ENCODE data around the gene GLUD1.
A peak's percentile ranks its signal among the peaks of the same experiment; 100 is the strongest.
"Not testable (repeated sequence)": the region's sequence is repeated elsewhere in the genome, so short reads cannot be mapped to it uniquely, and the experiment has no call there.

The GLUD1 gene

DNA sequence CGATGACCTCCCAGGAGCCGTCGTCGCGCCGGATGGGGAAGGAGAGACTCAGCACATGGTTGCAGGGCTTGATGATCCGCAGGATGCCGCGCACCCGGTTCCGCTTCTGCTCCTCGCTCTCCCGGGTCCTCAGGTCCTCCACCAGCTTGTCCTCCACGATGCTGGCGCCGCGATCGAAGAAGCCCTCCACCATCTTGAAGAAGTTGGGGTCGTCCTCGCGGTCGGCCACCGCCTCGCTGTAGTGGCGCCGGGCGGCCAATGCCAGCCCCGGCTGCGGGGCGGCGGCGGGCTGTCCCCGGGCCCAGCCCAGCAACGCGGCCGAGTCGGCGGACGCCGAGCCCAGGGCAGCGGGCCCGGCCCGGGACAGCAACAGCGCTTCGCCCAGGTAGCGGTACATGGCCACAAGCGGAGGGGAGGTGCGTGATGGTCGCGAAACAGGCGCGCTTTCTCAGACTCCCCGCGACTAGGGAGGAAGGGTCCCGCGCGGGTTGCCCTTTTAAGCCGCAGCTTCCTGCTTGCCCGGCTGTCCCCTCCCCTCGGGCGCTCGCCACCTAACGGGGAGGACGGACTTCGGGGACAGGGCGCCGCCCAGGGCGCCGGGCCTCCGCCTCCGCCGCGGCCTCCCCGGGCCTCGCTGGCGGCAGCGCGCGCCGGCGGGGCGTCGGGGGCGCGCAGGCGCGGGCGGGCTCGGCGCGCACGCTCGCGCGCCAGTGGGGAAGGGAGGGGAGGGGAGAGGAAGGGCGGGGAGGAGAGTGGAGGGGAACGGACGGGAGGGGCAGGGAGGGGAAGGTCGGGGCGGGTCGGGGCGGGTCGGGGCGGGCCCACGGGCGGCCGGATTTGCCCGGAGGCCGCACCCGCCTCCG, at the start of gene GLUD1, which contains the start of gene SHLD2:
GLUD1 (minus strand) TSS at position 471 of the 863 bp plus-strand sequence; CDS start at position 397, 74 bp downstream.
SHLD2 (plus strand) TSS at position 834 of the 863 bp plus-strand sequence. CDS start 56,149 bp downstream, outside the sequence.
- DNase-seq (ENCODE audit: low read depth in 2 of 2), result peak; percentile 71 to 78

DNA sequence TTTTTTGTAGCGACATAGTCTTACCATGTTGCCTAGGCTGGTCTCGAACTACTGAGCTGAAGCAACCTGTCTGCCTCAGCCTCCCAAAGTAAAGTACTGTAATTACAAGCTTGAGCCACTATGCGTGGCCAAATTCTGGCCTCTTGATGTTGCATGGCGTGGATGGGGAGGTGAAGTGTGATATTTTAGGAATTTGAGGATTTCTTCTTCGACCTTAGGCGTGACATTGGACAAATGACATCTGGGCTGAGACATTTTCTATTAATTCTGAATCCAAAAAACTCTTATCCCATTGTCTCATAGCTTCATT, 48.4 kb upstream of the GLUD1 start:
- not testable (repeated sequence) for DNase-seq (ENCODE audit: low read depth in 2 of 2)

DNA sequence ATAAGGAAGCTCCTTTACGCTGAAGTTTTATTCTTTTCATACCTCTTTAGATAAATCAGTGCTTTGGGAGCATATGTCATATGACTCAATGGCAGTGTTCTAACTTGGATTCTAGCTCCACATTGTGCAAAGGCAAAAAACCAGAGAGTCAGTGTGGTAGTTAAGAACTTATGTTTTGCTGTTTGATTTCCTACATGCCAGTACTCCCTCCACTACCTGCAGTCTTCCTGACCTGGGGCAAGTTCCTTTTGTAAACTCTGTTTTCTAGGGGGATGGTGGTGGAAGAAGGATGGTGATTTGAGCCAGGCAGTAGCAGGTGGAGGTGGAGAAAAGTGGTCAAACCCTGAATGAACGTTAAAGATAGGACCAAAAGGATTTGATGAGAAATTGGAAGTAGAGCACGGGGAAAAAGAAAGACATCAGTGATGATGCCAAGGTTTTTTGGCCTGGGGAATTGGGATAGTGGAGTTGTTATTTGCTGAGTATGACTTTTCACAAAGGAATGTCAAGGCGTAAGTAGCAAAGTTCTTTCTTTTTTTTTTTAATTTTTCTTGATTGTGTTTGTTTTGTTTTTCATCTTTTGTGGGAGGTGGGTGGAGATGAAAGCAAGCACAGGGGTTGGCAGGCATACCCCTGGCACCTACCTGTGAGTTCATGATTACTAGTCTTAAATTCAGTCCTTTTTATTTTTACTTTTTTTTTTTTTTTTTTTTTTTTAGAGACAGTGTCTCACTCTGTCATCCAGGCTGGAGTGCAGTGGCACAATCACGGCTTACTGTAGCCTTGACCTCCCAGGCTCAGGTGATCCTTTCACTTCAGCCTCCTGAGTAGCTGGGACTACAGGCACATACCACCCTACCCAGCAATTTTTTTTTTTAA, 47.8 kb upstream of the GLUD1 start:
- DNase-seq (ENCODE audit: low read depth in 2 of 2), result not testable (repeated sequence)

DNA sequence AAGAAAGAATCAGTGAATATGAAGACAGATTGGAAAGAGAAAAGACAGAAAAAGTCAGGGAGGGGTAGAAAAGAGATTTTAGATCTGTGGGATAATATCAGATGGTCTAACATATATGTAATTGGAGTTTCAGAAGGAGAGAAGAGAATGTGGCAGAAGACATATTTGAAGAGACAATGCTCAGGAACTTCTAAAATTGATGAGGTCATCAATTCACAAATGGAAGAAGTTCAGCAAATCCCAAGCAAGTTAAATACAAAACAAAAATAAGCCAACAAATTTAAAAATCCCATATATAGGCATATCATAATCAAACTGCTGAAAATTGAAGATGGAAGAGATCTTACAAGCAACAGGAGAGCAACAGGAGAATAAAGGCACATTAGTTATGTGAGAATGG, 42.8 kb upstream of the GLUD1 start:
- DNase-seq (ENCODE audit: low read depth in 2 of 2), result not testable (repeated sequence)

DNA sequence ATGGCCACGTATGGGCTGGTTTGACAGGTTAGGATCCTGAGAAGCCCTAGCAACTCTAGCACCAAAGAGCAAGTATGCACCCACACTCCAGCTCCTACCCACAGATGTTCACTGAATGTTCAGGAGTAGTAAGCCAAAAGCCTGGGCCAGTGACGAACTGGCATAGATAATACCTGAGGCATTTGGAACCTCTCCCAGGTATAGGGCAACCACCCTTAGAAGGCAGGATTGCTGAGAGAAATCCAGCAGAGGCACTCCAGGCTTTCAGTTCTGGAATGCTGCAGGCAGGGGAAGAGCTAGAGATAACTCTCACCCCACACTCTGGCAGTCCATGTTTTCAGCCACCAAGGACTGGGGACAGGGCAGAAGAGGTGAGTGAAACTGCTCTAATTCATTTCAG, 39.8 kb upstream of the GLUD1 start:
- not testable (repeated sequence) for DNase-seq (ENCODE audit: low read depth in 2 of 2)

DNA sequence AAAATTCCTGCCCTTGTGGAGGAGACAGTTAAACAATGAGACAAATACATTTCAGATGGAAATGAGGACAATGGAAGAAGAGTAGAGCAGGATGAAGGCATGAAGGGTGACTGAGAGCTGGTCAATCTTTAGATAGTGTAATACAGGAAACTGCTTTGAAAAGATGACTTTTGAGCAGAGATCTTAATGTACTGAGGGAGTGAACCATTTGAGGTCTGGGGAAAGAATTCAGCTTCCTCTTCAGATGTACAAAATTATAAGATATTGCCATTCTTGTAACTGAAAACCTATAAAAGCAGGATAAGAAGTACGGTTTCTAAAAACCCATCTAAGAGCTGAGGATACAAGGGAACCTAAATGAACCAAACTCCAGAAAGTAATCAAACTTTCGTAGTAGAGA, 39.3 kb upstream of the GLUD1 start:
- not testable (repeated sequence) for DNase-seq (ENCODE audit: low read depth in 2 of 2)

DNA sequence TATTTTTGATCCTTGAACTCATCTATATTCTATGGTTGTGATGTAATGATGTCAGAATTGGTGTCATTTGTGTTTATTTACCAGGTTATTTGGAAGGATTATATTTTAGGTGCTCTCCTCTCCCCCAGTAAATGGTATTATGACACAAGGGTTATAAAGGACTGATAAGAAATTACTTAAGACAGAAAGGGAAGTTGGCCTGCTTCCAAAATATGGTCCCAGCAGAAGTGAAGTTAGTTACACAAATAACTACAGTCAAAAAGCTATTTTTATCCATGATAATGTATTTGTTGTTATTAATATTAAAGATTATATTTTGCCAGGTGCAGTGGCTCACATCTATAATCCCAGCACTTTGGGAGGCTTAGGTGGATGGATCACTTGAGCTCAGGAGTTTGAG, 37.5 kb upstream of the GLUD1 start:
- DNase-seq (ENCODE audit: low read depth in 2 of 2), result not testable (repeated sequence)

DNA sequence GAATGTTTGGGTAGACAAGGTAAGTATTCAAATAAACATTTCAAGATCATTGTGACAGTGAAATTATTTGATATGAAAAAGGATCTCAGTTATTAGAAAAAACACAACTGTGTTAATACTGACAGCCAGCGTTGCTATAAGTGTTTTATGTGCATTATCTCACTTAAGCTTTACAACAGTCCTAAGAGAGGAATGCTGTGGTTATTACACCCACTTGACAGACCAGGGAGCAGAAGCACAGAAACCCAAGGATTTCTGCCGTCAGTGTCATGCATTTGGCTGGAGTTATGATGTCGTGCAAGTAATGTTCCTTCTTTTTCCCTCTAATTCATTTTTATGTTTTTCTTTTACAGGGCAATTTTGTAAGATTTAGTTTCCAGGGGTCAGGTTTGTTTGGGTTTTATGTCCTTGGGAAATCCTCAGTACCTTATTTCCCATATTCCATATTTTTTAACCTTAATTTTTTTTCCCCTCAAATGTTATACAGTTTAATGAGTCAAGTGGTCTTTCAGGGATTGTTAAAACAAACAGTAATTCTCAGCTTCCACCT, 33.0 kb upstream of the GLUD1 start:
- not testable (repeated sequence) for DNase-seq (ENCODE audit: low read depth in 2 of 2)

DNA sequence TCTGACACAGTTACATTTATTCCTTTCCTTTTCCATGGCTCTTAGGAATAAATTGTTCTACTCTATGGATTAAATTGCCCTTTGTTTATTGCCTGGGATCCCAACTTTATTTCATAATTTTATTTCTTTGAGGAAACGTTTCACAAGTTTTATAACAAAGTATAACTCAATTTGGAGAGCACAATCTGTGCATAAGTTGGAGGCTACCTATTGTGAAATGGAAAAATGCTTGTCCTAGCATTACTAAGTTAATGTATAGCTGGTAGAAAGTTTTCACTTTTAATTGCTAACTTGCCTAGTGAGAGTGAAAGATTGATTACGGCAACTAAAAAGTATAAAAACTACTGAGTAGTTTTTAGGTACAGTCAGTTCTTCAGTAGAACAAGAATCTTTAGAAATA, 32.4 kb upstream of the GLUD1 start:
- not testable (repeated sequence) for DNase-seq (ENCODE audit: low read depth in 2 of 2)

DNA sequence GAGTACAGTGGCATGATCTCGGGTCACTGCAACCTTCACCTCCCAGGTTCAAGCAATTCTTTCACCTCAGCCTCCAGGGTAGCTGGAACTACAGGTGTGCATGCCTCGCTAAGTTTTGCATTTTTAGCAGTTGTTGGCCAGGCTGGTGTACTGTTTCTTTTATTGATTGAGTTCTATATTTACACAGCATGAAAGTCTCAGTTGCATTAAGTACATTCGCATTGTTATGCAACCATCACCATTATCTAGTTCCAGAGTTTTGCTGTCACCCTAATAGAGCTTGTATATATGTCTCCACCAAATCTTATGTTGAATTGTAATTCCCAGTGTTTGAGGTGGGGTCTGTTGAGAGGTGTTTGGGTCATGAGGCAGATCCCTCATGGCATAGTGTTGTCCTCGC, 28.7 kb upstream of the GLUD1 start:
- DNase-seq (ENCODE audit: low read depth in 2 of 2), result not testable (repeated sequence)

DNA sequence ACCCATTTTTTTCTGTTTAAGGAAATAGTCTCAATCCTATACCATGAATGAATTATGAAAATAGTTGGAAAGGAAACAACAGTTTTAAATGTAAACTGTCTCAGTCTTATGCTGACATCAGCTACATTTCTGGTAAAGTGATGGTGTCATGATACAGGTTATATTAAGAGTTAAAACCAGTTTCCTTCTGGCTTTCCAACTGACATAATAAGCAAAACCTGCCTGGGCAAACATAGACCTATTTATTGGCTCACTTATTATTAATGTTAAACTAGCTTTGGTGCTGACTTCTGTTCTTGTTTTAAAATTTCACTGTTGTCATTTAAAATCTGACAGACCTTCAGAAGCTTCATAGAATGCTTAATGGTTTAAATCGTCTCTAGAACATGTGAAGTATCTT, 24.4 kb upstream of the GLUD1 start:
- DNase-seq (ENCODE audit: low read depth in 2 of 2), result not testable (repeated sequence)

DNA sequence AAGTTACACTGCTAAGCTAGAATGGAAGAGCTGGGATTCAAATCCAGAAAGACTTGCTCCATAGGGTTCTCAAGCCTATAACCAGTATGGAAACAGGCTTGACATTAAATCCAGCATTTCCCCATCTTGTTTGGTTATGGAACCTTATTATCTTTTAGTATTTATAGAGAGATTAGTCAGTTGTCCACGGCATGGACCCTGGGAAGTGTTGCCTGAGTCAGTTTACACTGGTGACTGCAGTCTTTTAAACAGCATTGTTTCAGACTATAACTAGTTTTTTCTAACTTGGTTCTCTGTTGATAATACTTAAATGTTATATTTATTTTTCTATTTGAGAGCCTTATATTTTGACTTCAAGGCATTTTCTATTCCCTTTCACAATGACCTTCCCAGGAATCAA, 23.5 kb upstream of the GLUD1 start:
- DNase-seq (ENCODE audit: low read depth in 2 of 2), result not testable (repeated sequence)

DNA sequence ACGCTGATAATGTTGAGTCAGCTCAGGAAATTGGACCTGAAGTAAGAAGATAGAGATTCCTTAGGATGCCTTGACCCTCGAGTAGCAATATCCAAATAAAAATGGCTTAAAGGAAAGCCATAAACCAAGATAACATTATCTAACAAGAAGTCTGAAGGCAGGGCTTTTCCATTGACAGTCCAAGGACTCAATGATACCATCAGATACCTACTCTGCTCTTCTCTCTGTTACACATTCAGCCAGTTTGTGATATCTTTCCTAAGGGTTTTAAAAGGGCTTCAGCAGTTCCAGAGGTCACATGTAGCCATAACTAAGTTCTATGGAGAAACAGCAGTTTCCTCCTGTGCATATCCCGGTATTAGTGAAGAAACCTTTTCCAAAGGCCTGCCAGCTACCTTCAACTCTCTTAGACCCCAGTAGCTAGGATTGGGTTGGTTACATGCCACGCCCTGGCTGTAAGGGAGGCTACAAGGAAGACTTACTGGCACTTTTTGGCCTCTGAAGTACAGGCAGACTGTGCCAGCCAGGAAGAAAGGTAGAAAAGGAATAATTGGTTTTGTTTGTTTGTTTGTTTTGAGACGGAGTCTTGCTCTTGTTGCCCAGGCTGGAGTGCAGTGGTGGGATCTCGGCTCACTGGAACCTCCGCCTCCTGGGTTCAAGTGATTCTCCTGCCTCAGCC, 10.9 kb upstream of the GLUD1 start:
- DNase-seq (ENCODE audit: low read depth in 2 of 2), result no peak

DNA sequence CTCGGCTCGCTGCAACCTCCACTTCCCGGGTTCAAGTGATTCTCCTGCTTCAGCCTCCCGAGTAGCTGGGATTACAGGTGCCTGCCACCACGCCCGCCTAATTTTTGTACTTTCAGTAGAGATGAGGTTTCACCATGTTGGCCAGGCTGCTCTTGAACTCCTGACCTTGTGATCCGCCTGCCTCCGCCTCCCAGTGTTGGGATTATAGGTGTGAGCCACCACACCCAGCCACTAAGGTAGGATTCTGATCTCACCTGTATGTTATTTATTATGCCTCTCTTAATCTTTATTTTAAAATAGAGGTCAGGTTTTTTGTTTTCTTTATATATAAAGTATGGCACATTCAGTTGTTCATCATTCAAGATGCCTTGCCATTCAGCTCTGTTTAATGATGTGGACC, 10.1 kb upstream of the GLUD1 start:
- DNase-seq (ENCODE audit: low read depth in 2 of 2), result not testable (repeated sequence)

DNA sequence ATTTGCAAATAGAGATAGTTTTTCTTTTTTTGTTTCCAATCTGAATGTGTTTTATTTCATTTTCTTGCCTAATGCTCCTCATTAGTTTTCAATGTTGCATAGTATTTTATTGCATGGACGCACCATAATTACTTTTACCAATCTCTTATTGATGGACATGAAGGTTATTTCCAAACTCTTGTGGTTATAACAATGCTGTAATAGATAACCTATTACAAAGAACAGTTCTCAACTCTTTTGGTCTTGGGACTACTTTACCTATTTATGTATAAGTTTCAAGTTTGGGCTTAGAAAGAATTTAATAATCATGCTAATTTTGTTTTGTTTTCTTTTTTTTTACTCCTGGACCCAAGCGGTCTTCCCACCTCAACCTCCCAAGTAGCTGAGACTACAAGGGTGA, 7.4 kb upstream of the GLUD1 start:
- no peak for DNase-seq (ENCODE audit: low read depth in 2 of 2)

DNA sequence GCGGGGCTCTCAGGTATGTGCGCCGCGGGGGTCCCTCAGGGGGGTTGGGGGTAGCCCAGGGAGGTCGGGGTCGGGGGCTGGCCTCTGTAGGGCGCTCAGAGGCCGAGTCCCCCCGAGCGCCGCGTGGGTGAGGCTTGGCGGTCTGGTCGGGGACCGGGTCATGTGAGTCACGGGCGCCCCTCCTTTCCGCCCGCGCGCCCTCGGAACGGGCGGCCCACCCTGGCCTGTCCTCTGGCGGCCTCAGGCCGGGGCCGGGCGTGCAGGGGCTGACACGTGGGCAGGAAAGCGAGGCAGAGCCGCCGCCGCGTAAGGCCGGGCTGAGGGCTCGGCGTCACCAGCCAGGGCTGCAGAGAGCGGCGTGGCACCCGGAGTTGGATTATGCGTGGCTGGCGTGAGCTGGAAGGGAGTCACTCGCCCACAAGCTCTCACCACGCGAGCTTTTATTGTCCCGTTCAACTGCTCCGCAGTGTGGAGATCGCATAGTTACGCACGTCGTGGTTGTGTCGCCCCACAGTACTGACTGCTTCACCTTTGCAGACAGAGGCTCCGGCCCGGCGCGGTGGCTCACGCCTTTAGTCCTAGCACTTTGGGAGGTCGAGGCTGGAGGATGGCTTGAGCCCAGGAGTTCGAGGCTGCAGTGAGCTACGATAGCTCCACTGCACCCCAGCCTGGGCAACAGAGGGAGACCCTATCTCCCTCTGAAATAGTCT, 748 bp upstream of the GLUD1 start:
- peak; percentile 59 to 64 for DNase-seq (ENCODE audit: low read depth in 2 of 2)

DNA sequence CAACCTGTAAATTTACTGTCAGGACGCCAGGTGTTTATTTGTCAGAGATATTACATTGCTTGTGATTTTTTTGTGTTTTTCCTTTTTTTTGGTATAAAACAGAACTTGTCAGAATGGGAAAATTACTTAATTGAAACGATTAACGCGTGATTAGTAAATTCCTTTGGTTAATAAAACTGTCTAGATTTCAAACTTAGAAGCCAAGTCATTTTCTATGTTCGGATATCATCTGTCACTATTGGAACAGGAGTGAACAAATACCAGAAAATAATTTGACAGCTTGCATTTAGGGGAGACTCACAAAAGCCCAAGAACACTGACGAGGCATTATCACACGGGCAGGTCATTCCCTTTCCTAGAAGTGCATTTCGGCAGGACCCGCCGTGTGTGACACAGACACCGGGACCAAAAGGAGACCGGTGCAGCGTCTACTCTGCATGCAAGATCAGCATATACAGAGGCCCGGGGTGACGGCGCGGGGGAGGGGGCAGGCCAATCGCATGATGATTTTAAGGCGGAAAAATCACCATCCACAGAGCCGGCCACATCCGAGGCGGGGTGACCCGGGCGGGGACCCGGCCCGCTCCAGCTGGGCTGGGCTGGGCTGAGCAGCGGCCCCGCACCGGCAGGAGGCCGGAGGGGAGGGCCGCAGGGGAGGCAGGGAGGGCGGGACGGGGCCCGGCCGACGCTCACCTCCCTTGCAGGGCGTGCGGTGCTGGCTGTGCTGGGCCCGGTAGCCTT, 841 bp downstream of the GLUD1 start:
- DNase-seq (ENCODE audit: low read depth in 2 of 2), result peak; percentile 32 to 45

DNA sequence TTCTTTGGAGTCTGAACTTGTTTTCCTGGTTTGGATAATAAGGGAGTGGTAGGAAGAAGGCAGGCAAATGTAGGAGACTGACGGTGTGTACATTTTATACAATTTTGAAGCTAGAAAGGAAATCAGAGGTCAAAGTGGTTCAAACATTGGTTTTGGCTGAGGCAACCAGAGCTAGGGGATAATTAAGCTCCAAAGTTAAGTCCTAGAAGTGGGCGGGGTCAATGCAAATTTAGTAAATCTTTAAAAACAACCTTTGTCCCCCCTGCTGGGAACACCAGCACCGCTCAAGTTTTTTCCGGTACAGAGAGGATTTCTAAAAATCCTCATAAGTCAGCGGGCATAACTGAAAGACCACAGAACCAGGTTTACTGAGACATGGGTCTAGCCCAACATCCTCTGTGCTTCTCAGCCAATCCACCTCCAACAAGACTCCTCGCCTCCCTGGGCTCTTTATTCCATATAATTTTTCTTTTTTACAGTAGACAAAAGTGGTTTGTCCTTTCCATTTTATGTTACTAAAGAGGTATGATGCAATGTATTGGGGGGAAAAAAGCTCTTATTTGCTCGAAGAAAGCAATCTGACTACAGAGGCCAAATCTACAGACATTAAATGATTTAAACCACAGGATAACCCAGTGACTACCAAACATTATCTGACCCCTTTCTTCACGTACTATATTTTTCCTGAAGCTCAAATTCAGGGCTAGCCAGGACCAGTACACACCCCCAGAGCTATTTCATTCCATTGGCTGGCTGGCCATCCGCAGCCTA, 1.6 kb downstream of the GLUD1 start:
- no peak for DNase-seq (ENCODE audit: low read depth in 2 of 2)

DNA sequence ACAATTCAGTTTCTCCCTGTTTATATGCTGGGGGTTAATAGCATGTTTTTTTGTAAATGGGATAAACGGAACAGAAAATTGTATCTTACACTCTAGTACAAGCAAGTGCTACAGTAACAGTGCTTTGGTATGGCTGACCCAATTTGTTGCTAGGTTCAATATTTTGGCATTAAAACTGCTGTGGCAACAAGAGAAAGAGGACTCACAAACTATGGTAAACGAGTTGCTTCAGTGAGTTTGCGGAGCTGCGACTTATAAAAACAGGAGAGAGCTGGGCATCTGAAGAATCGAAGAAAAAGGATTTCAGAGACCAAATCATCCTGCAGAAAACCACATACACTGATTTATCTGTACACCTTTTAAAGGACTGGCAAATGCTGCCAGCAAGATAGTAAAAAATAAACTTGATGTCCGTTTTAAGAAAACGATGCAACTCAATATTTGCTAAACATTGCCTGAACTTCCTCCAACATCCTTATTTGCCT, 2.2 kb downstream of the GLUD1 start:
- no peak for DNase-seq (ENCODE audit: low read depth in 2 of 2)

Measured in stimulated activated CD8-positive, alpha-beta memory T cell treated with anti-CD3 and anti-CD28 coated beads, Interleukin-2, amount 100 ng/mL, for 1 hour (primary cell).